ENCODE data around the gene ADORA2A. TPM values are rescaled to one million over a fixed set of nuclear protein-coding genes. Genes with fewer than 3 reads are reported as not detected.

The ADORA2A gene
- total and polyA plus RNA-seq, 10 of the 15 experiments (the other 5 are each of a cell fraction or from before 2014, with no cell fraction given) = 0.69 to 31.2 (median 18.3) TPM

DNA sequence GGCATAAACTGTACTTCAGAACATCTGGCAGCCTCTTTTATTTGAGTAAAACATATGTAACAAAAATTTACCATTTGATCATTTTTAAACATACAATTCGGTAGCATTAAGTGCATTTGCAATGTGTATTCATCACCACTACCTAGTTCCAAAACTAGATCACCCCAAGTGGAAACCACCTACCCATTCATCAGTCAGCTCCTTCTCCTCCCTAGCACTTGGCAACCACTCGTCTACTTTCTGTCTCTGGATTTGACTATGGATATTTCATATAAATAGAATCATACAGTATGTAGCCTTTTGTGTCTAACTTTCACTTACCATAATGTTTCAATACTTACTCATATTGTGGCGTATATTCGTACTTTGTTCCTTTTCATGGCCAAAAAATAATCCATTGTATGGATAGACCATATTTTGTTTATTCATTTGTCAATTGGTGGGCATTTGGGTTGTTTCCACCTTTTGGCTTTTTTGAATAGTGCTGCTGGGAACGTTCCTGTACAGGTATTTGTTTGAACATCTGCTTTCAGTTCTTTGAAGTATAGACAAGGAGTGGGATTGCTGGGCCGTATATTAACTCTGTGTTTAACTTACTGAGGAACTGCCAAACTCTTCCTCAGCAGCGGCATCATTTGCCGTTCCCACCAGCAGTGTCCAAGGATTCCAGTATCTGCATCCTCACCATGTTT is 27.2 kb upstream of the ADORA2A start (continued):
- TF ChIP-seq, protein P1, sequence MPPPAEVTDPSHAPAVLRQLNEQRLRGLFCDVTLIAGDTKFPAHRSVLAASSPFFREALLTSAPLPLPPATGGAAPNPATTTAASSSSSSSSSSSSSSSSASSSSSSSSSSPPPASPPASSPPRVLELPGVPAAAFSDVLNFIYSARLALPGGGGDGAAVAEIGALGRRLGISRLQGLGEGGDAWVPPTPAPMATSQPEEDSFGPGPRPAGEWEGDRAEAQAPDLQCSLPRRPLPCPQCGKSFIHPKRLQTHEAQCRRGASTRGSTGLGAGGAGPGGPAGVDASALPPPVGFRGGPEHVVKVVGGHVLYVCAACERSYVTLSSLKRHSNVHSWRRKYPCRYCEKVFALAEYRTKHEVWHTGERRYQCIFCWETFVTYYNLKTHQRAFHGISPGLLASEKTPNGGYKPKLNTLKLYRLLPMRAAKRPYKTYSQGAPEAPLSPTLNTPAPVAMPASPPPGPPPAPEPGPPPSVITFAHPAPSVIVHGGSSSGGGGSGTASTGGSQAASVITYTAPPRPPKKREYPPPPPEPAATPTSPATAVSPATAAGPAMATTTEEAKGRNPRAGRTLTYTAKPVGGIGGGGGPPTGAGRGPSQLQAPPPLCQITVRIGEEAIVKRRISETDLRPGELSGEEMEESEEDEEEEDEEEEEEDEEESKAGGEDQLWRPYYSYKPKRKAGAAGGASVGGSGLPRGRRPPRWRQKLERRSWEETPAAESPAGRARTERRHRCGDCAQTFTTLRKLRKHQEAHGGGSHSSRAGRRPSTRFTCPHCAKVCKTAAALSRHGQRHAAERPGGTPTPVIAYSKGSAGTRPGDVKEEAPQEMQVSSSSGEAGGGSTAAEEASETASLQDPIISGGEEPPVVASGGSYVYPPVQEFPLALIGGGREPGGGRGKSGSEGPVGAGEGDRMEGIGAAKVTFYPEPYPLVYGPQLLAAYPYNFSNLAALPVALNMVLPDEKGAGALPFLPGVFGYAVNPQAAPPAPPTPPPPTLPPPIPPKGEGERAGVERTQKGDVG (CRISPR knock-in tag; IDR thresholded peaks at IDR 0.05) = no peak
- TF ChIP-seq, protein P2, sequence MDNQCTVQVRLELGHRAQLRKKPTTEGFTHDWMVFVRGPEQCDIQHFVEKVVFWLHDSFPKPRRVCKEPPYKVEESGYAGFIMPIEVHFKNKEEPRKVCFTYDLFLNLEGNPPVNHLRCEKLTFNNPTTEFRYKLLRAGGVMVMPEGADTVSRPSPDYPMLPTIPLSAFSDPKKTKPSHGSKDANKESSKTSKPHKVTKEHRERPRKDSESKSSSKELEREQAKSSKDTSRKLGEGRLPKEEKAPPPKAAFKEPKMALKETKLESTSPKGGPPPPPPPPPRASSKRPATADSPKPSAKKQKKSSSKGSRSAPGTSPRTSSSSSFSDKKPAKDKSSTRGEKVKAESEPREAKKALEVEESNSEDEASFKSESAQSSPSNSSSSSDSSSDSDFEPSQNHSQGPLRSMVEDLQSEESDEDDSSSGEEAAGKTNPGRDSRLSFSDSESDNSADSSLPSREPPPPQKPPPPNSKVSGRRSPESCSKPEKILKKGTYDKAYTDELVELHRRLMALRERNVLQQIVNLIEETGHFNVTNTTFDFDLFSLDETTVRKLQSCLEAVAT (IDR thresholded peaks at IDR 0.05) = no peak
- TF ChIP-seq WRNIP1 (IDR thresholded peaks at IDR 0.05; ENCODE audit: borderline replicate concordance, low read depth, low read length) = no peak
- TF ChIP-seq NRF1 (conservative IDR thresholded peaks at IDR 0.05; ENCODE audit: low read depth, low read length) = no peak
- TF ChIP-seq ZZZ3 (IDR thresholded peaks at IDR 0.05; ENCODE audit: control insufficient read depth, insufficient read length, low read depth) = no peak
- TF ChIP-seq, protein P3, sequence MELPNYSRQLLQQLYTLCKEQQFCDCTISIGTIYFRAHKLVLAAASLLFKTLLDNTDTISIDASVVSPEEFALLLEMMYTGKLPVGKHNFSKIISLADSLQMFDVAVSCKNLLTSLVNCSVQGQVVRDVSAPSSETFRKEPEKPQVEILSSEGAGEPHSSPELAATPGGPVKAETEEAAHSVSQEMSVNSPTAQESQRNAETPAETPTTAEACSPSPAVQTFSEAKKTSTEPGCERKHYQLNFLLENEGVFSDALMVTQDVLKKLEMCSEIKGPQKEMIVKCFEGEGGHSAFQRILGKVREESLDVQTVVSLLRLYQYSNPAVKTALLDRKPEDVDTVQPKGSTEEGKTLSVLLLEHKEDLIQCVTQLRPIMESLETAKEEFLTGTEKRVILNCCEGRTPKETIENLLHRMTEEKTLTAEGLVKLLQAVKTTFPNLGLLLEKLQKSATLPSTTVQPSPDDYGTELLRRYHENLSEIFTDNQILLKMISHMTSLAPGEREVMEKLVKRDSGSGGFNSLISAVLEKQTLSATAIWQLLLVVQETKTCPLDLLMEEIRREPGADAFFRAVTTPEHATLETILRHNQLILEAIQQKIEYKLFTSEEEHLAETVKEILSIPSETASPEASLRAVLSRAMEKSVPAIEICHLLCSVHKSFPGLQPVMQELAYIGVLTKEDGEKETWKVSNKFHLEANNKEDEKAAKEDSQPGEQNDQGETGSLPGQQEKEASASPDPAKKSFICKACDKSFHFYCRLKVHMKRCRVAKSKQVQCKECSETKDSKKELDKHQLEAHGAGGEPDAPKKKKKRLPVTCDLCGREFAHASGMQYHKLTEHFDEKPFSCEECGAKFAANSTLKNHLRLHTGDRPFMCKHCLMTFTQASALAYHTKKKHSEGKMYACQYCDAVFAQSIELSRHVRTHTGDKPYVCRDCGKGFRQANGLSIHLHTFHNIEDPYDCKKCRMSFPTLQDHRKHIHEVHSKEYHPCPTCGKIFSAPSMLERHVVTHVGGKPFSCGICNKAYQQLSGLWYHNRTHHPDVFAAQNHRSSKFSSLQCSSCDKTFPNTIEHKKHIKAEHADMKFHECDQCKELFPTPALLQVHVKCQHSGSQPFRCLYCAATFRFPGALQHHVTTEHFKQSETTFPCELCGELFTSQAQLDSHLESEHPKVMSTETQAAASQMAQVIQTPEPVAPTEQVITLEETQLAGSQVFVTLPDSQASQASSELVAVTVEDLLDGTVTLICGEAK (IDR thresholded peaks at IDR 0.05; ENCODE audit: borderline replicate concordance) = no peak
- no peak for TF ChIP-seq SMAD5 (IDR thresholded peaks at IDR 0.05; ENCODE audit: low read depth)
- TF ChIP-seq, protein P4, sequence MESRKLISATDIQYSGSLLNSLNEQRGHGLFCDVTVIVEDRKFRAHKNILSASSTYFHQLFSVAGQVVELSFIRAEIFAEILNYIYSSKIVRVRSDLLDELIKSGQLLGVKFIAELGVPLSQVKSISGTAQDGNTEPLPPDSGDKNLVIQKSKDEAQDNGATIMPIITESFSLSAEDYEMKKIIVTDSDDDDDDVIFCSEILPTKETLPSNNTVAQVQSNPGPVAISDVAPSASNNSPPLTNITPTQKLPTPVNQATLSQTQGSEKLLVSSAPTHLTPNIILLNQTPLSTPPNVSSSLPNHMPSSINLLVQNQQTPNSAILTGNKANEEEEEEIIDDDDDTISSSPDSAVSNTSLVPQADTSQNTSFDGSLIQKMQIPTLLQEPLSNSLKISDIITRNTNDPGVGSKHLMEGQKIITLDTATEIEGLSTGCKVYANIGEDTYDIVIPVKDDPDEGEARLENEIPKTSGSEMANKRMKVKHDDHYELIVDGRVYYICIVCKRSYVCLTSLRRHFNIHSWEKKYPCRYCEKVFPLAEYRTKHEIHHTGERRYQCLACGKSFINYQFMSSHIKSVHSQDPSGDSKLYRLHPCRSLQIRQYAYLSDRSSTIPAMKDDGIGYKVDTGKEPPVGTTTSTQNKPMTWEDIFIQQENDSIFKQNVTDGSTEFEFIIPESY (IDR thresholded peaks at IDR 0.05) = no peak
- no peak for TF ChIP-seq CHD2 (IDR thresholded peaks at IDR 0.05; ENCODE audit: borderline replicate concordance, low read depth, low read length)
- TF ChIP-seq EP300 (IDR thresholded peaks at IDR 0.05; ENCODE audit: borderline replicate concordance in 1 of 2, control insufficient read depth in 1 of 2, low read depth in 2 of 2, low read length in 2 of 2) = peak in 1 of 2 experiments; percentile 9; a peak in 1 of 4 replicates
- TF ChIP-seq DPF2 (IDR thresholded peaks at IDR 0.05) = 0 out of 2 replicates have a peak, but pooled peaks have one; percentile 37
- no peak for TF ChIP-seq MTA2 (IDR thresholded peaks at IDR 0.05; ENCODE audit: low read depth)
- TF ChIP-seq, protein P5, sequence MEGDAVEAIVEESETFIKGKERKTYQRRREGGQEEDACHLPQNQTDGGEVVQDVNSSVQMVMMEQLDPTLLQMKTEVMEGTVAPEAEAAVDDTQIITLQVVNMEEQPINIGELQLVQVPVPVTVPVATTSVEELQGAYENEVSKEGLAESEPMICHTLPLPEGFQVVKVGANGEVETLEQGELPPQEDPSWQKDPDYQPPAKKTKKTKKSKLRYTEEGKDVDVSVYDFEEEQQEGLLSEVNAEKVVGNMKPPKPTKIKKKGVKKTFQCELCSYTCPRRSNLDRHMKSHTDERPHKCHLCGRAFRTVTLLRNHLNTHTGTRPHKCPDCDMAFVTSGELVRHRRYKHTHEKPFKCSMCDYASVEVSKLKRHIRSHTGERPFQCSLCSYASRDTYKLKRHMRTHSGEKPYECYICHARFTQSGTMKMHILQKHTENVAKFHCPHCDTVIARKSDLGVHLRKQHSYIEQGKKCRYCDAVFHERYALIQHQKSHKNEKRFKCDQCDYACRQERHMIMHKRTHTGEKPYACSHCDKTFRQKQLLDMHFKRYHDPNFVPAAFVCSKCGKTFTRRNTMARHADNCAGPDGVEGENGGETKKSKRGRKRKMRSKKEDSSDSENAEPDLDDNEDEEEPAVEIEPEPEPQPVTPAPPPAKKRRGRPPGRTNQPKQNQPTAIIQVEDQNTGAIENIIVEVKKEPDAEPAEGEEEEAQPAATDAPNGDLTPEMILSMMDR (IDR thresholded peaks at IDR 0.05 in 2 of 3, conservative IDR thresholded peaks at IDR 0.05 in 1 of 3; ENCODE audit: control insufficient read depth in 2 of 3, extremely low read depth in 1 of 3, insufficient read depth in 1 of 3, low read depth in 3 of 3, low read length in 3 of 3) = no peak
- TF ChIP-seq SIN3A (IDR thresholded peaks at IDR 0.05; ENCODE audit: low read depth, low read length) = no peak
- TF ChIP-seq MEF2A (IDR thresholded peaks at IDR 0.05; ENCODE audit: insufficient read depth, low read depth, low read length) = 0 out of 2 replicates have a peak, but pooled peaks have one; percentile 14
